NCI-H526 (cell line): ENCODE data around the gene DPPA3.
"Not testable (repeated sequence)": the region's sequence is repeated elsewhere in the genome, so short reads cannot be mapped to it uniquely, and the experiment has no call there.

Source experiments
- DNase-seq, 2 experiments: peaks; one replicate each; lab custom pipeline; 2025; lab: John Stamatoyannopoulos, UW

DPPA3 gene

GRCh38 chr12:7711133-7711532 is at the start of gene DPPA3:
DPPA3 (plus strand) TSS chr12:7711433; CDS start chr12:7711571, 138 bp downstream.
- DNase-seq: no peak

- no peak for DNase-seq
Observed at GRCh38 chr12:7661741-7662140, 49.5 kb upstream of the DPPA3 start.

GRCh38 chr12:7666595-7666994 is 44.6 kb upstream of the DPPA3 start:
- peak in 1 of 2 experiments; percentile 5 for DNase-seq

- peak; percentile 18 to 49 for DNase-seq
Observed at GRCh38 chr12:7667125-7667524, 44.1 kb upstream of the DPPA3 start.

- no peak for DNase-seq
Observed at GRCh38 chr12:7668171-7668570, 43.1 kb upstream of the DPPA3 start.

- not testable (repeated sequence) for DNase-seq
Observed at GRCh38 chr12:7675455-7675854, 35.8 kb upstream of the DPPA3 start.

GRCh38 chr12:7677432-7677888 is 33.8 kb upstream of the DPPA3 start:
- peak; percentile 37 to 66 for DNase-seq

- no peak for DNase-seq
Observed at GRCh38 chr12:7678744-7679143, 32.5 kb upstream of the DPPA3 start.

GRCh38 chr12:7679251-7680045 is 31.8 kb upstream of the DPPA3 start:
- DNase-seq: no peak

- DNase-seq: no peak
Observed at GRCh38 chr12:7681535-7681934, 29.7 kb upstream of the DPPA3 start.

GRCh38 chr12:7693793-7694192 is 17.4 kb upstream of the DPPA3 start:
- no peak for DNase-seq

- DNase-seq: peak in 1 of 2 experiments; percentile 6
Observed at GRCh38 chr12:7694556-7695236, 16.5 kb upstream of the DPPA3 start.

- DNase-seq: no peak
Observed at GRCh38 chr12:7695237-7695560, 16.0 kb upstream of the DPPA3 start.

- DNase-seq: no peak
Observed at GRCh38 chr12:7695566-7696197, 15.6 kb upstream of the DPPA3 start, which contains the start of gene GDF3. GDF3 (minus strand) TSS chr12:7695775; CDS start chr12:7695728, 47 bp downstream.

GRCh38 chr12:7705846-7706245 is 5.4 kb upstream of the DPPA3 start:
- DNase-seq: no peak

- DNase-seq: no peak
Observed at GRCh38 chr12:7709969-7710675, 1.1 kb upstream of the DPPA3 start.

GRCh38 chr12:7712841-7713442 is 1.7 kb downstream of the DPPA3 start:
- no peak for DNase-seq

- DNase-seq: peak; percentile 1 to 27
Observed at GRCh38 chr12:7716381-7716780, 5.1 kb downstream of the DPPA3 start.

- DNase-seq: no peak
Observed at GRCh38 chr12:7719946-7720730, 8.9 kb downstream of the DPPA3 start.

- no peak for DNase-seq
Observed at GRCh38 chr12:7723926-7724325, 12.7 kb downstream of the DPPA3 start.

GRCh38 chr12:7729746-7730145 is 18.5 kb downstream of the DPPA3 start:
- no peak for DNase-seq
